NCI-H1092 treated with DMSO at 0.1 percent for 48 hours (cell line): ENCODE results near the gene HLA-DPA1.

Source experiments
- DNase-seq: peaks from one replicate; lab custom pipeline; 2025; lab: John Stamatoyannopoulos, UW

HLA-DPA1 gene

GRCh38 chr6:33017694-33018353, 55.6 kb downstream of the HLA-DPA1 start:
- DNase-seq, result no peak

GRCh38 chr6:33017018-33017417, 56.4 kb downstream of the HLA-DPA1 start:
- DNase-seq, result no peak

GRCh38 chr6:33015798-33016197, 57.7 kb downstream of the HLA-DPA1 start:
- no peak for DNase-seq

GRCh38 chr6:33014841-33015634, 58.4 kb downstream of the HLA-DPA1 start:
- peak; percentile 63 for DNase-seq
